GM12874 (cell line): ENCODE measurements around the gene MYH9.

Experiments
- CTCF ChIP-seq: IDR thresholded peaks from 2 replicates; pipeline ENCODE4 v1.5.1; 2011; ENCODE audit warnings: low read depth, mild to moderate bottlenecking, control low read depth, low read length, moderate library complexity; ENCODE audit not compliant: insufficient read depth

Gene MYH9

DNA sequence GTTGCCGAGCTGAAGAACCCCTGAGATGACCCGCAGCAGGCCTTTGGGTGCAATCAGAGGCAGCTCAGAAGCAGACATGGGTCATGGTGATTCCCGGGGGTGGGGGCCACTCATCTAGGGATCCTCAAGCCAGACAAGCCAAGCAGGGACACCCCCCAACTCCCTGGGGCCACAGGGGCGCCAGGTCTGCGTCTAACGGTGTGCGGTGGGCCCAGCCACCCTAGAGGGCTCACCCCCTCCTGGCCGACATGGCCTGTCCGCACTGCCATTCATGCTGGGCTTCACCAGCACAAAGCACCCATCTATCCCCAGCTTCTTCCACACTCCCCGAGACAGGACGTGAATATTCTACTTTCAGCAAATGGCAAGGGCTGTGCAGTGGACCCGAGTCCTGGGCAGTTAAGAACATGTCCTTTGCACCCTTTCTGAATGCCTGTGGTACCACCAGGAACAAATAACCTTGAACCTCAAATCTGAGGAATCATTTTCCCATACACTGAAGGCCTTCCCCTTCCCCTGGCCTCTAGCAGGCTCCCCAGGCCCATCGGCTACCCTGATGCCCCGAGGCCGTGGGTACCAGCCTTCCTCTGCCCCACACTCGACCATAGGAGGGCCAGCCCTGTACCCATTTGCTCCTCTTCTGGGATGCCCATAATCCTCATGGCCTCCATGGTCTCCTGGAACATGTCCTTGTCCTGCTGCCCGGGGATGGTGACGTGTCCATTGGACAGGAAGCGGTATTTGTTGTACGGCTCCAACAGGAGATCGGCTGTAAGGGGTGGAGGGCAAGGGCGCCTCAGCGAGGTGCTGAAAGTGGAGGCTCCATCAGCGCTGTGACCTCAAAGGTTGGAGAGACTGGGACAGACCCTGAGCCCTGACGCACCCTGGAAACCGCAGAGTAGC lies 67.9 kb downstream of the MYH9 start:
- TF ChIP-seq CTCF = no peak

GRCh38 chr22:36318442-36318841 lies 69.3 kb downstream of the MYH9 start:
- no peak for TF ChIP-seq CTCF

DNA sequence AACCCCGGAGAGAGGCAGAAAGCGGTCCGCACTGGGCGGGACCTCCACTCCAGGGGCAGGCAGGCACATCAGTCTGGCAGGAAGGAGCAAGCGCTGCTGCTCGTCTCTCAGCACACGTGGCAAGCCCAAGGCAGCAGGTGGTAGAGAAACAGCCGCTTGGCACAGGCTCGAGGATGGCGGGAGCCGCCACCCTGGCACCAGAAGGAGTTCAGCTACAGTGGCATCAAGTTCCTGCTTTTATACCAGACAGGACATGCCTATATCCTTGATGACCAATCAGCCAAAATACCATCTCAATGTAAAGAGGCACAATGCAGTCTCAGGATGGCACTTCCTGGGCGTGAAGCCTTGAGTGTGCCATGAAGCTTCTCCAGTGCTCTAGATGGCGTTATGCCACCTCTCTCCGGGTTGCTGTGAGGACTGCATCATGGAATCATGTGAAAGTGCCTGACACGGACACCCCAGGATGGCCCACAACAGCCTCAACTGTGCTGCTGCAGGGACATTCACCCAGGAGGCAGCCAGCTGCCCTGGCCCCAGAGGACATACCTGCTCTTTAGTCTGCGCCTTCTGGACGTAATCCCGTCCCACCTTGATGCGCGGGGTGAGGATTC lies 70.0 kb downstream of the MYH9 start:
- no peak for TF ChIP-seq CTCF

DNA sequence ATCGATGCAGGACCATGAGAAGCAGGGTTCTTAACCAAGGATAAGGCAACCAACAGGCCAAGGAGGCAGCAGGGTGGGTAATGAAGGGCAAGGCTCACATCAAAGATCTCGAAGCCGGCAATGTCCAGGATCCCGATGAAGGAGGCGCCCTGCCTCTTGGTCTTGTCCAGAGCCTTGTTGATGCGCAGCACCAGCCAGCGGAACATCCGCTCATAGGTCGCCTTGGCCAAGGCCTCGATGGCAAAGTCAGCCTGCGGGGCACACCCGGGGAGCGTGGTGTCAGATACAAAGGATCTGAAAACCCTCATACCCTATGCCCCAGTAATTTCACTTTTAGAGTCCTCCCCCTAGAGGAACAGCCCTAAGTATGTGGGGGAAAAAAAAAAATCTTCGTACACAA lies 71.3 kb downstream of the MYH9 start:
- no peak for TF ChIP-seq CTCF

DNA sequence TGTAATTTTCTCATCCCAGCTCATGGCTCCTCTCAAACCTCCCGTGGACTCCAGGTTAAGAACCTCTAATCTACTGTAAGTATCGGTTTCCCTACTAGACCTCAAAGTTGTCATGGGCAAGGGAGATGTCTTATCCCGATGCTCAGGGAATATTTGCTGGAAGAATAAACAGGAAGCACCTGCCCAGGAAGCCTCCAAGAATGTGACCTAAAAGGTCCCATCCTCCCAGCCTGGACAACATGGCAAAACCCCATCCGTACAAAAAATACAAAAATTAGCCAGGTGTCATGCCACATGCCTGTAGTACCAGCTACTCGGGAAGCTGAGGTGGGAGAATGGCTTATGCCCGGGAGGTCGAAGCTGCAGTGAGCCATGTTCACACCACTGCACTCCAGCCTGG lies 72.4 kb downstream of the MYH9 start:
- no peak for TF ChIP-seq CTCF

DNA sequence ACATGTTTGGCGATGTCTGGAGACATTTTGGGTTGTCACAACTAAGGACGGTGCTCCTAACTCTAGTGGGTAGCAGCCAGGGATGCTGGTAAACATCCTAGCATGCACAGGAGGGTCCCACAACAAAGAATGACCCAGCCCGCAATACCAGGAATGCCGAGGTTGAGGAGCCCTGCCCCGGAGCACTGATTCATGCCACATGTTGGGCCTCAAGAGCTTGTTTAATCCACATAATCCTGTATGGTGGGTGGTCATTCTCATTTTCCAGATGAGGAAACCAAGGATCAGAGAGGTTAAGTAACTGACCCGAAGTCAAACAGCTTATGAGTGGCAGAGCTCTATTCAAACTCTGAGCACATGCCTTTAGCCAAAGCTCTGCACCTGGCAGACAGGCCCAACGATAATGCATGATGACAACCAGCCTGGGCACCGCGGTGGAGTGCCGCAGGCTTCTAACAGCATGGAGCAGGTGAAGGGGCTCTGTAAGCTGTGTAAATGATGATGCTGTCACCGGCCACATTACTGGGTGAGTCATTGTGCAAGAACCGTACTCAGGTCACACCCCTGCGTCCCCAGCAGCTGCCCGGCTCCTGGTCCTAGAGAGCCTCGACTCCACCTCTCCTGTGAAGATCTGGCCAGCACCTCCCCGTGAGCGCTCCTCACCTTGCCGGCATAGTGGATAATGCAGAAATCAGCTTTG lies 76.2 kb downstream of the MYH9 start:
- no peak for TF ChIP-seq CTCF

GRCh38 chr22:36308880-36309279 lies 78.9 kb downstream of the MYH9 start:
- no peak for TF ChIP-seq CTCF
